Mucosa of stomach (tissue), 1 donor: ENCODE data around the gene MYBPC3.

Experiments used
- H3K27me3 ChIP-seq: one replicate; pipeline ENCODE4 v1.7.0; 2013; ENCODE audit warnings: mild to moderate bottlenecking, low read length; ENCODE audit not compliant: control insufficient read depth, insufficient read depth
- H3K36me3 ChIP-seq: one replicate; pipeline ENCODE4 v1.7.0; 2013; ENCODE audit warnings: low read length; ENCODE audit not compliant: control insufficient read depth, insufficient read depth
- H3K4me1 ChIP-seq: one replicate; pipeline ENCODE4 v1.7.0; 2013; ENCODE audit warnings: mild to moderate bottlenecking, low read length; ENCODE audit not compliant: control insufficient read depth, insufficient read depth
- H3K4me3 ChIP-seq: one replicate; pipeline ENCODE4 v1.7.0; 2013; ENCODE audit warnings: low read length
- H3K9ac ChIP-seq: one replicate; pipeline ENCODE4 v1.7.0; 2013; ENCODE audit warnings: mild to moderate bottlenecking, low read length, moderate library complexity
- H3K9me3 ChIP-seq: one replicate; pipeline ENCODE4 v1.7.0; 2013; ENCODE audit warnings: mild to moderate bottlenecking, low read length, moderate library complexity; ENCODE audit not compliant: control insufficient read depth
- donor health status: Pancreatic carcinoma.

The MYBPC3 gene

GRCh38 chr11:47351156-47352126 lies 1.1 kb downstream of the MYBPC3 start:
- Histone ChIP-seq H3K27me3 (no peaks in the 10 kb centered on the region), H3K9ac (no peak overlapping the region), H3K36me3 (no peaks in the 10 kb centered on the region), H3K4me3 (no peak overlapping the region), H3K4me1 (peaks cover 14% of the 10 kb centered on the region), H3K9me3 (no peaks in the 10 kb centered on the region)

GRCh38 chr11:47350315-47350714 lies 2.2 kb downstream of the MYBPC3 start:
- no peaks in the 10 kb centered on the region for H3K9me3 ChIP-seq
- no peaks in the 10 kb centered on the region for H3K36me3 ChIP-seq
- H3K27me3 ChIP-seq: no peaks in the 10 kb centered on the region
- H3K4me1 ChIP-seq: peaks cover 10% of the 10 kb centered on the region
- no peak overlapping the region for H3K4me3 ChIP-seq
- H3K9ac ChIP-seq: no peak overlapping the region

- no peak overlapping the region for H3K4me3 ChIP-seq
- peaks cover 7% of the 10 kb centered on the region for H3K4me1 ChIP-seq
- H3K9ac ChIP-seq: no peak overlapping the region
- no peaks in the 10 kb centered on the region for H3K9me3 ChIP-seq
- H3K27me3 ChIP-seq: no peaks in the 10 kb centered on the region
- no peaks in the 10 kb centered on the region for H3K36me3 ChIP-seq
Observed at GRCh38 chr11:47349521-47350095, 2.9 kb downstream of the MYBPC3 start.

- H3K27me3 ChIP-seq: peaks cover 5% of the 10 kb centered on the region
- no peaks in the 10 kb centered on the region for H3K9me3 ChIP-seq
- peaks cover 5% of the 10 kb centered on the region for H3K4me1 ChIP-seq
- H3K9ac ChIP-seq: no peak overlapping the region
- no peak overlapping the region for H3K4me3 ChIP-seq
- no peaks in the 10 kb centered on the region for H3K36me3 ChIP-seq
Observed at GRCh38 chr11:47348859-47349258, 3.6 kb downstream of the MYBPC3 start.

- no peaks in the 10 kb centered on the region for H3K9me3 ChIP-seq
- H3K4me3 ChIP-seq: no peak overlapping the region
- peaks cover 5% of the 10 kb centered on the region for H3K27me3 ChIP-seq
- peaks cover 5% of the 10 kb centered on the region for H3K4me1 ChIP-seq
- H3K36me3 ChIP-seq: no peaks in the 10 kb centered on the region
- no peak overlapping the region for H3K9ac ChIP-seq
Observed at GRCh38 chr11:47348131-47348802, 4.2 kb downstream of the MYBPC3 start.

GRCh38 chr11:47347137-47347536 lies 5.4 kb downstream of the MYBPC3 start:
- Histone ChIP-seq H3K27me3 (peaks cover 5% of the 10 kb centered on the region), H3K4me1 (peaks cover 4% of the 10 kb centered on the region), H3K36me3 (no peaks in the 10 kb centered on the region), H3K9me3 (no peaks in the 10 kb centered on the region), H3K4me3 (no peak overlapping the region), H3K9ac (no peak overlapping the region)

GRCh38 chr11:47345890-47346563 lies 6.5 kb downstream of the MYBPC3 start:
- H3K9ac ChIP-seq: no peak overlapping the region
- no peak overlapping the region for H3K4me3 ChIP-seq
- no peaks in the 10 kb centered on the region for H3K36me3 ChIP-seq
- peaks cover 5% of the 10 kb centered on the region for H3K27me3 ChIP-seq
- no peaks in the 10 kb centered on the region for H3K4me1 ChIP-seq
- no peaks in the 10 kb centered on the region for H3K9me3 ChIP-seq

- Histone ChIP-seq H3K4me3 (no peak overlapping the region), H3K9ac (no peak overlapping the region), H3K27me3 (peaks cover 5% of the 10 kb centered on the region), H3K36me3 (no peaks in the 10 kb centered on the region), H3K9me3 (no peaks in the 10 kb centered on the region), H3K4me1 (no peaks in the 10 kb centered on the region)
Observed at GRCh38 chr11:47342854-47343253, 9.6 kb downstream of the MYBPC3 start.

GRCh38 chr11:47342036-47342803 lies 10.3 kb downstream of the MYBPC3 start:
- H3K27me3 ChIP-seq: peaks cover 5% of the 10 kb centered on the region
- H3K9ac ChIP-seq: no peak overlapping the region
- no peaks in the 10 kb centered on the region for H3K4me1 ChIP-seq
- no peak overlapping the region for H3K4me3 ChIP-seq
- no peaks in the 10 kb centered on the region for H3K9me3 ChIP-seq
- H3K36me3 ChIP-seq: no peaks in the 10 kb centered on the region

- H3K4me3 ChIP-seq: no peak overlapping the region
- no peaks in the 10 kb centered on the region for H3K36me3 ChIP-seq
- no peaks in the 10 kb centered on the region for H3K9me3 ChIP-seq
- H3K4me1 ChIP-seq: no peaks in the 10 kb centered on the region
- H3K9ac ChIP-seq: no peak overlapping the region
- peaks cover 5% of the 10 kb centered on the region for H3K27me3 ChIP-seq
Observed at GRCh38 chr11:47340980-47341775, 11.3 kb downstream of the MYBPC3 start.

- Histone ChIP-seq H3K36me3 (no peaks in the 10 kb centered on the region), H3K4me3 (no peak overlapping the region), H3K9ac (no peak overlapping the region), H3K9me3 (no peaks in the 10 kb centered on the region), H3K4me1 (no peaks in the 10 kb centered on the region), H3K27me3 (peaks cover 5% of the 10 kb centered on the region)
Observed at GRCh38 chr11:47340010-47340409, 12.5 kb downstream of the MYBPC3 start.
